HG02884 (cell line): ENCODE results near the gene EIF6.

Experiments
- ATAC-seq: cut with Tn5 transposase; IDR thresholded peaks from one replicate; pipeline ENCODE4 v1.9.1; 2021; ENCODE audit warnings: mild to moderate bottlenecking, moderate library complexity; ENCODE audit not compliant: unreplicated experiment

EIF6 gene

GRCh38 chr20:35295674-35296073, 11.1 kb upstream of the EIF6 start:
- ATAC-seq = no peak

DNA sequence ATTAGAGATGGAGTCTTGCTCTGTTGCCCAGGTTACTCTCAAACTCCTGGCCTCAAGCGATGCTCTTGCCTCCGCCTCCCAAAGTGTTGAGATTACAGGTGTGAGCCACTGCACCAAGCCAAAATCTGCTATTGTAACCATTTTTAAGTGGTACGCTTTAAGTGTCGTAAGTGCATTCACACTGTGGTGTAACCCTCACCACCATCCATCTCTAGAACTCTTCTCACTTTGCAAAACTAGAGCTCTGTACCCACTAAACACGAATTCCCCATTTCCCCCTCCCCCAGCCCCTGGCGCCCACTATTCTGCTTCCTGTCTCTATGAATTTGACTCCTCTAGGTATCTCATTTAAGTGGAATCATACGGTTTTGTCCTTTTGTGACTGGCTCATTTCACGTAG, 10.5 kb upstream of the EIF6 start:
- no peak for ATAC-seq

DNA sequence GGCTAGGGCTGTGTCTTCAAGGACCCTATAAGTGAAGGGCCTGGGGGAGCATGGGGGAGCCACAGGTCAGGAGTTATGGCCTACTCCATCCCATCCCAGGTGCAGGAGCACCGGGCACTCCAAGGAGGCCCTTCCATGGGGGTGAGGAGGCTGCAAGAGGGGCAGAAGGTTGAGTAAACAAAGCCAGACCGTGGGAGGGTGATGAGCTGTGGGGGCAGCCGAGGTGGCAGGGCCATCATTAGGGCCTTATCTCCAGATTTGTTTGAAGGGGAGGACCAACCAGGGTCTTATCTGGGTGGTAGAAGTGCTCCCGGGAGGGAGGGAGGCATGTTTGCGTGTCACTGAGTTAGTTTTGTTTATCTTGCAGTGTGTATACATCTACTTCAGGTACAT, 9.7 kb upstream of the EIF6 start:
- no peak for ATAC-seq

DNA sequence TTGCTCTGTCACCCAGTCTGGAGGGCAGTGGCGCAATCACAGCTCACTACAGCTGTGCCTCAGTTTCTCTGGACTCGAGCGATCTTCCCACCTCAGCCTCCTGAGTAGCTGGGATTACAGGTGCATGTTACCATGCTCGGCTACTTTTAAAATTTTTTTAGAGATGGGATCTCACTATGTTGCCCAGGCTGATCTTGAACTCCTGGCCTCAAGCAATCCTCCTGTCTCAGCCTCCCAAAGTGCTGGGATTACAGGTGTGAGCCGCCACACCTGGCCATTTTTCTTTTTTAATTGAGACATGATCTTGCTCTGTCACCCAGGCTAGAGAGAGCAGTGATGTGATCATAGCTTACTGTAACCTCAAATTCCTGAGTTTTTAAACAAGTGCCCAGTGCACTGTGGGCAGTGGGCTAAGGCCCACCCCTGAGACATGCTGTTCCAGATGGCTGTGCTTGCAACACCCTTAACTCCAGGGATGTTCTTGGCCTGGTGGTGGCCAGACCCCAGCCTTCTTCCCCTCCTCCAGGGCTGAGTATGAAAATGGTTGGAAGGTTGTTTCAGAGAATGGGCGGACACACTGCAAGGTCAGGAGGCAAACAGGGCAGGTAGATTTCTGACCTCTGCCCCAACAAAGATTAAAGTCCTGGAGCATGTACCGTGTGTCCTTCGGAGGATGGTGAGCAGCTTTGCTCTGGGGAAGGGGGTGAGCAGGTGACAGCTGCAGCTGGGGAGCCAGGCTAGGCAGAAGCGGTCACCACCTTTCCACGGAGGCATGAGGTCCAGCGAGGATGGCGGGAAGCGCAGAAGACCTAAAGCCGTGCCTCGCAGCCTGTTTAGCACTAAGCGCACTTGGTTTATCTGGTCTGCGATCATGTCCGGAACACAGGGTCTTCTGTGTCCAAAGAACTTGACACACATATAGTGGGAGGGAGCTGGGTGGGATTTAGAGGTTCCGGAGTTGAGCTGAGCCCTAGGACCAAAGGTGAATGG, 9.0 kb upstream of the EIF6 start:
- no peak for ATAC-seq

DNA sequence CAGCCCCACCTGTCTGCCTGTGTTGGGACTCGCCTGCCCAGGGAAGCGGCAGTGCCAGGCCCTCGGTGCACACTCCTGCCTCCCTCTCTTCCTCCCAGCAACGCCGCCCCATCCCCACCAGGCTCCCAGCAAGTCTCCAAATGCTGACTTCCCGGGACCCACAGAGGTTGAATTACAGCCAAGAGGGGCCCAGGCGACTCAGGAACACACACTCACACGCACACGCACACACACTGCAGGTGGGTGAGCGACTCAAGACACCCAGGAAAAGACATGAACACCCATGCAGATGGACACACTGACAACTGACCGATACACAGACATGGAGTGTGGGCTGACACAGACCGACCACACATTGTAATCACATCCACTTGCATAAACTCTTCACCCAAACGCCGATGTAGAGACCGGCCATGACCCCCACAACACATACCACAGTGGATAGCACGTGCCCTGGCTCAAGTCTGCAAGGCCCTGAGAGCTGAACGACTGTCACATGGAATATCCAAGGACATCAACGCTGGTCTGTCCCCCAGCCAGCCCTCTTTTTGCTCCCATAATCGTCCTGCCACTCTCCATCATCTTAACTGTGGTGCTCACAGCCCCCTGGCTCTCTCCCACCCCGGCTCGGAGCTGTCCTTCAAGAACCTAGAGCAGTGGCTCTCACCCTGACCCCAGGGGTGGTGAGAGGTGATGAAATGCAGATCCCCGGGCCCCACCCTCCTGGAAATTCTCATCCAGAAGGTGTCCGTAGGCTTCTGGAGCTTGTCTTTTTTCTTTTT, 8.1 kb upstream of the EIF6 start:
- no peak for ATAC-seq

DNA sequence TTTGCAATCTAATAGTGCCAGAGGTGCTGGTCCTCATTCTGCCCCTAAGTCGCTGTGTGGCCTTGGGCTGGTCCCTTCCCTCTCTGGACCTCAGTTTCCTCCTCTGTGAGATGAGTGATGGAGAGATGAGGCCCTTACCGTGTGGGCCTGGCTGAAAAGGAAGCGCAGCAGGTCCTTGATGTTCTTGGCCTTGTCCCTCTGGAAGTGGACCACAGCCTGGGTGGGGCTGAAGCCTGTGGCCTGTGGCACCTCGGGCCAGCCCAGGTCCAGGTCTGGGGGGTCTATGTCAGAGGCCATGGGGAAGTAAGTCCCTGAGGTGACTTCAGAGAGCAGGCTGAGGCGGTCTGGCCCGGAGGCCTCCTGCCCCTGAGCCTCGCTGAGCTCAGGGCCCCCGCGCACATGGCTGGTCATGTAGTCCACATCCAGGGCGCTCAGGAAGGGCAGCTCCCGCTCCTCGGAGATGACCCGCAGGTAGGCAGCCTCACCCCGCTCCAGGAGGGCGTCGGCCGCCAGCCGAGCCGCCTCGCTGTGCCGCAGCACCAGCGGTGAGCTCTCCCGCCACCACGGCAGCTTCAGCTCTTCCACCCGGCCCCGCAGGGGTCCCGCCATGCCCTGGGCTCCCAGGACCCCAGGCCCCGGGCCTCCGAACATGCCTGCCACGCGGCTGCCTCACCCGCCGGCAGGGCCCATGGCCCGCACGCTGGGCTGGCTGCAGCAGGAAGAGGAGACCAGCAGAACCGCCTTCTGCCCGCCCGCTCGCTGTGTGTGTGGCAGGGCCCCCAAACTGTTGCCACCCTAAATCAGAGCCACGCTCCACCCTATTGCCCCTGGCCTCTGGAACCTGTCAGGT, 7.3 kb upstream of the EIF6 start, which contains the start of gene FAM83C:
TSS of gene FAM83C (minus strand) at position 772 of the 850 bp plus-strand sequence. CDS start at position 651, 121 bp downstream.
- ATAC-seq = no peak

DNA sequence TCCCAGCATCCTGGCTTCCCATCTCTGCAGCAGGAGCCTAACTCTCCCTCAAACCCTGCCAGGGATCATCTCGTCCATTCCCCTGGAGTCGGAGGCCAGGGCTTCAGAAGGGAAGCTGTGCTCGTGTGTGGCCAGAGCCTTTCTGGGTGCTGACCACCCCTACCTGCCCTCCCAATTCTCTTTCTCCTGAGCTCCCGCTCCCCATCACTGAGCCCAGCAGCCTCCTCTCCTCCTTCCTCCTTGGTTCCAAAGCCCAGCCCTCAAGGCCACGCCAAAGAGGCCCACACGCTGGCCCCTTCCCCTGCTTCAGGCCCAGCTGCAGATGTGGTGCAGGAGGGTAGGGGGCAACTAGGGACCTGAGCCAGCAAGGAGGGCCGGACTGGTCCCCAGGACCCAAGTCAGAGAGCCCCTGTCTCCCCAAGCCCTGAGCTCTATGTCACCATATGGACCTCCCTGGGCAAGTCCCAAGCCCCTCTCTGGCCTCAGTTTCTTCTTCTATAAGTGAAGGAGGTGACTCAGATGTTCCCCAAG, 6.4 kb upstream of the EIF6 start:
- ATAC-seq = no peak

DNA sequence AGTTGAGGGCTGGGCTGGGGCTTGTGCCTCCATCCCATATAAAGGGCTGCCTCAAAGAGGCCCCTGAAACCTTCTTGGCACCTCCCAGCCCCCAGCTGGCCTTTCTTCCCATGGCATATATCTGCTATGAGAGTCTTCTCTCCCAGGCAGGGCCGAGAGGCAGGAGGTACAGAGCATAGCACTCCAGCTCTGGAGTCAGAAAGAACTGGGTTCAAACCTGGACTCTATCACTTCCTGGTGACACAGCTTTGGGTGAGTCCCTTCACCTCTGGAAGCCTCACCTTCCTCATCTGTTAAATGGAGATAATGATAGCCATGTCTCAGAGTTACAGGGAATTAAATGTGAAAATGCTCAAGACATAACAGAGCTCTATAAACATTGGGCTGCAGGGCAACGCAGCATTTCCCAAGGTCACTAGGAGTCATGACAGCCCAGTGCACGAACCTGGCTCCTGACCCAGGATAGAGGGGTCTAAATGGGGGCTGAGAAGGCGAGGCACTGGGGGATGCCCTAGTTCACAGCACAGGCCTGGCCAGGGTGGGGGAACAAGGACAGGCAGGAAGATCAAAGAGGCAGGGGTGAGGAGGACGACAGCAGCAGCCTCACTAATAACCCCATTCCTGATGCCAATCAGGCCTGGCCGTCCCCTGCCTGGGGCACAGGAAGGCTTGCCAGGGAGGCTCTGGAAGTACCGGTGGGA, 5.8 kb upstream of the EIF6 start:
- ATAC-seq = no peak

DNA sequence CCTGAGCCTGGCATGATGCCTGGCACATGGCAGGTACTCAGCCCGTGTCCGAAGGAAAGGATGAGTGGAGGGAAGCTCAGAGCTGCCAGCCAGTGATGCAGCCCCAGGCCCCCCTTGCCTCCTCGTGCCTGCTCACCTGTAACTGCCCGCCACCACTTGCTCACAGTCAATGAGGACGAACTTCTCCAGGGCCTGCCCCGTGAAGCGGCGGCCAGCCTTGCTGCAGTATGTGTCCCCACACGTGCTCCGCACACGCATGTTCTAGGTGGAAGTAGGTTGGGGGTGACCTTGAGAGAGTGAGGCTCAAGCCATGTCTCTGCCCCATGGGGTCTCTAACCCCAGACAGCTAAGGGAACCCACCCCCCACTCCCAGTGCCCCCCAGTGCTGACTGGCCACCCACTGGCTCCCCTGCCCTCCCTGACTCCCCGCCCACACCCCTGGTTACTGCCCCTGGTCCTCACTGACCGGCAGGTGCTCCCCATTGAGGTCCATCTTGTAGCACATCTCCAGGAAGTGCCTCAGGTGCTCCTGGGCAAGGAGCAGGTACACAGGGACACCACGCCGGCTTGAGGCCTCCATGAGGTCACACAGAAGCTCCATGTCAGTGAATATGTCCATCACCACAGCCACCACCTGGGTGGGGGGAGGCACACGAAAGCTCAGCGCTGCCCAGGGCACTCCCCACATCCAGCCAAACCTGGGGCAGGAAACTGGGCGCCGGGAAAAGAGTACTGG, 3.9 kb upstream of the EIF6 start:
- no peak for ATAC-seq

DNA sequence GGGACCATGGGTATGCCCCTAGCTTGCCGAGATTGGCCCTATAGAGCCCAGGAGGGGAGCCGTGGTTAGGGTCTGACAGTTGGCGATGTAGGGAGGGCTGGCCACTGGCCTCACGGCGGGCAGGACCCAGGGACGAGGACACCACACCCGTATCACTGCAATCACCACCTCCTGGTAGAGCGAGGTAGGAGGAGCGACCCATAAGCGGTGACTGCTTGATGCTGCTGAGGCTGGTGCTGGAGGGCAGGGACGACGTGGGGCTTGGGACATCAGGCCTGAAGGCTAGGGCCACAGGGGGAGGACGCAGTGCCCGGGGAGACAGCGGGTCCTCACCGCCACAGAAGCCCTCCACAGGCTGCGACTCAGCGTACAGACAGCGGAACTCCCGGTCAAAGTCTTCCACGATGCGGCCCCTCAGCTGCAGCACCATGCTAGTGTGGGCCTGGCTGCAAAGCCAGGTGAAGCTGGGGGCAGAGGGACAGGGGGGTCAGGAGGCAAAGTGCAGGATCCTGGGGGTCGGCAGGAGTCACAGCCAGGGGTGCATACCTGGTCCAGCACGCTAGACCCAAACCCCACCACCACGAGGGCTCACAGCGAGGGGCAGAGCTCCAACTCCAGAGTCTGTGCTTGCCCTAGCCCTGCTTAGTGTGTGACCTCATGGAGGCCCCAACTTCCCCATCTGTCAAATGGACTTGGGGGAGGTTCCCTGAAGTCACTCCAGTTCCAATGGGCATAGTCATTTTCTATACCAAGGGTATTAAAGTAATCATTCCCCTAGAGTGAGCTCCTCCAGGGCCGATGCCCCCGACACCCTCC, 3.1 kb upstream of the EIF6 start:
- ATAC-seq = no peak

- no peak for ATAC-seq
Measured at GRCh38 chr20:35286899-35287508, 2.4 kb upstream of the EIF6 start.

- ATAC-seq = no peak
Measured at GRCh38 chr20:35286077-35286898, 1.7 kb upstream of the EIF6 start.

- no peak for ATAC-seq
Measured at GRCh38 chr20:35285806-35286076, 1.2 kb upstream of the EIF6 start.

DNA sequence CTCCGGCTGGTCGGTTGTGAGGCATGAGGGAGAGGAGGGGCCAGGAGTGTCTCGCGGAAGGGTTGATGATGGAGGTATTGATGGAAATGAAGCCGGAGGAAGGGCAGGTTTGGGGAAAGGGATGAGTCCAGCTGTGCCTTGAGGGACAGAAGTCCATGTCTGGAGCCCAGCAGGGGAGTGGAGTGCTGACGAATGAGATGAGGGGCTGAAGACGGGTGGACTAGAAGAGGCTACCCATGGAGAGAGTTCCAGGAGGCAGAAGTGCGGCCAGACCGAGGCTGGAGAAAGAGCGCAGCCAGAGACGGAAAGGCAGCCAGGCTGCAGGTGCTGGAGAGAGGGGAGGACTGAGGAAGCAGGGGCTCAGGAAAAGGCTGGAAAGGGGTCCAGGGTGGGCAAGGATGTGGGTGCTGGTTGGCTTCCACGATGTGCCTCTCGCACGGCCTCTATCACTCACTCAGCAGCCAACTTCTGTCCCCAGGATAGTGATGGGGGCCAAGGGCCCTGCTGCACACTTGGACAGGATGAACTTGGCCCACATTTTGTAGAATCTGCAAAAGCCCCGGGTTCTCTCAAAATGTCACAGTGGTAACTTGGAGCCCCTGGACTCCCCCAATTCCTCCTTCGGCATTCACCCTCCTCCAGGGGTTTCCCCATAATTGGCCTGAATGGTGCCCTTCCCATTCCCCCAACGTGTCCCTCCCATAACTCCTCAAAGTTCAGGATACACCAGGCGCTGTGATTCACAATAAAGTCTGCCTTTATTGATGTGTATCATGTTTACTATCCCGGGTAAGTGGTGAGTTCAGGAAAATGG, 627 bp upstream of the EIF6 start:
- ATAC-seq = no peak

DNA sequence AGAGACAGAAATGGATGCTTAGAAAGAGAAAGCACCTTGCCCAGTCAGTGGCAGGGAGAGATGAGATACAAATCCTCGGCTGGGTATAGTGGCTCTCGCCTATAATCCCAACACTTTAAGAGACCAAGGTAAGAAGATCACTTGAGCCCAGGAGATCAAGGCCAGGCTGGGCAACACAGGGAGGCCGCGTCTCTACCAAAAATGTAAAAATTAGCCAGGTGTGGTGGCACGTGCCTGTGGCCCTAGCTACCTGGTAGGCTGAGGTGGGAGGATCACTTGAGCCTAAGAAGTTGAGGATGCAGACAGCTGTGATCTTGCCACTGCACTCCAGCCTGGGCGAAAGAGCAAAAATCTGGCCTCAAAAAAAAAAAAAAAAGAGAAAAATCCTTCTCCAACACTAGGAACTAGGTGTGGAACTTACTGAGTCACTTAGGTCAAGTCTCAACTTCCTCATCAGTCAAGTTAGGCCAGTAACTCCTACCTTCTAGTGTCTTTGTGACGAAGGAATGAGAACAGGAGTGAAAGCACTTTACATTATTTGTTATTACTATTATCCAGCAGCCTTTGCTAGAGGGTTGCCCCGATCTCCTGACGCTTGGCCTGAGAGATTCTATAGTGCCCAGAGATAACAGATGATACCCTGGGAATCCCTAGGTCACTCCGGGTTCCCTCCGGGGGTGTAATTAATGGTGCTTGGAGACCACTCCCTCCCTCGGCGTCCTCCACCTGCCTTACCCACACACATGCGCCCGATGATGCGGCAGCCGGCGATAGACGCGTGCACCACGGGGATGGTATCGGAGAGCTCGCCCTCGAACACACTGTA, 918 bp downstream of the EIF6 start:
- no peak for ATAC-seq
